Measurements from ENCODE around the gene NRXN3. TPM values are rescaled to one million over a fixed set of nuclear protein-coding genes. Genes with fewer than 3 reads are reported as not detected.

NRXN3 gene
- total RNA-seq, 1 donor from 2014 or later, result 18.0 TPM

- H3K27me3 Mint-ChIP-seq (ENCODE audit: low read depth, unreplicated experiment), result peaks cover 2% of the 10 kb centered on the region
- H3K4me3 ChIP-seq (ENCODE audit: insufficient read depth, low read depth, low read length), result no peak overlapping the region
- H3K36me3 ChIP-seq (ENCODE audit: insufficient read depth, low read length), result no peaks in the 10 kb centered on the region
- TF ChIP-seq EZH2 (IDR thresholded peaks at IDR 0.05; ENCODE audit: insufficient read depth, low read length) (no peak), CTCF (IDR thresholded peaks at IDR 0.05; ENCODE audit: insufficient read depth, low read depth, low read length) (no peak)
- no peak overlapping the region for H2AFZ ChIP-seq (ENCODE audit: low read depth, low read length)
- H3K4me2 ChIP-seq (ENCODE audit: low read length), result no peak overlapping the region
- DNase-seq (ENCODE audit: low read depth) (no peak), FAIRE-seq (no peak)
- no peaks in the 10 kb centered on the region for H3K9me3 Mint-ChIP-seq (ENCODE audit: unreplicated experiment)
- no peak overlapping the region for H3K4me3 Mint-ChIP-seq (ENCODE audit: unreplicated experiment)
- no peak overlapping the region for H3K27ac ChIP-seq (ENCODE audit: low read depth, low read length)
- no peaks in the 10 kb centered on the region for H3K36me3 Mint-ChIP-seq (ENCODE audit: low read depth, unreplicated experiment)
- no peaks in the 10 kb centered on the region for H3K4me1 ChIP-seq (ENCODE audit: insufficient read depth, low read length)
- H3K4me1 Mint-ChIP-seq (ENCODE audit: low read depth, unreplicated experiment), result peaks cover 9% of the 10 kb centered on the region
- no peaks in the 10 kb centered on the region for H3K79me2 ChIP-seq (ENCODE audit: insufficient read depth, low read length)
- no peak overlapping the region for H3K27ac Mint-ChIP-seq (ENCODE audit: unreplicated experiment)
- no peaks in the 10 kb centered on the region for H3K9me3 ChIP-seq (ENCODE audit: insufficient read depth, low read depth, low read length)
- H4K20me1 ChIP-seq (ENCODE audit: insufficient read depth, low read length), result no peaks in the 10 kb centered on the region
- no peak overlapping the region for H3K9ac ChIP-seq (ENCODE audit: low read length)
- H3K27me3 ChIP-seq (ENCODE audit: insufficient read depth, low read length), result no peaks in the 10 kb centered on the region
These were observed 530.1 kb downstream of the NRXN3 start for GRCh38 chr14:78700236-78700635.

GRCh38 chr14:78701246-78701645 is 531.1 kb downstream of the NRXN3 start:
- FAIRE-seq (no peak), DNase-seq (ENCODE audit: low read depth) (peak; percentile 54)
- H3K4me3 ChIP-seq (ENCODE audit: insufficient read depth, low read depth, low read length), result no peak overlapping the region
- Mint-ChIP-seq H3K27ac (ENCODE audit: unreplicated experiment) (peak overlapping the region; percentile 82), H3K4me1 (ENCODE audit: low read depth, unreplicated experiment) (peaks cover 9% of the 10 kb centered on the region), H3K4me3 (ENCODE audit: unreplicated experiment) (no peak overlapping the region), H3K9me3 (ENCODE audit: unreplicated experiment) (no peaks in the 10 kb centered on the region), H3K27me3 (ENCODE audit: low read depth, unreplicated experiment) (peaks cover 4% of the 10 kb centered on the region), H3K36me3 (ENCODE audit: low read depth, unreplicated experiment) (no peaks in the 10 kb centered on the region)
- no peak overlapping the region for H3K9ac ChIP-seq (ENCODE audit: low read length)
- no peaks in the 10 kb centered on the region for H3K9me3 ChIP-seq (ENCODE audit: insufficient read depth, low read depth, low read length)
- H3K4me2 ChIP-seq (ENCODE audit: low read length), result no peak overlapping the region
- H4K20me1 ChIP-seq (ENCODE audit: insufficient read depth, low read length), result no peaks in the 10 kb centered on the region
- no peak overlapping the region for H3K27ac ChIP-seq (ENCODE audit: low read depth, low read length)
- H3K79me2 ChIP-seq (ENCODE audit: insufficient read depth, low read length), result no peaks in the 10 kb centered on the region
- no peaks in the 10 kb centered on the region for H3K27me3 ChIP-seq (ENCODE audit: insufficient read depth, low read length)
- no peak overlapping the region for H2AFZ ChIP-seq (ENCODE audit: low read depth, low read length)
- H3K36me3 ChIP-seq (ENCODE audit: insufficient read depth, low read length), result no peaks in the 10 kb centered on the region
- H3K4me1 ChIP-seq (ENCODE audit: insufficient read depth, low read length), result no peaks in the 10 kb centered on the region
- TF ChIP-seq EZH2 (IDR thresholded peaks at IDR 0.05; ENCODE audit: insufficient read depth, low read length), result no peak
- no peak for TF ChIP-seq CTCF (IDR thresholded peaks at IDR 0.05; ENCODE audit: insufficient read depth, low read depth, low read length)

- Histone ChIP-seq H3K4me1 (ENCODE audit: insufficient read depth, low read length) (no peaks in the 10 kb centered on the region), H3K27ac (ENCODE audit: low read depth, low read length) (no peak overlapping the region), H3K79me2 (ENCODE audit: insufficient read depth, low read length) (no peaks in the 10 kb centered on the region), H2AFZ (ENCODE audit: low read depth, low read length) (no peak overlapping the region), H3K27me3 (ENCODE audit: insufficient read depth, low read length) (no peaks in the 10 kb centered on the region), H3K4me2 (ENCODE audit: low read length) (no peak overlapping the region), H3K36me3 (ENCODE audit: insufficient read depth, low read length) (no peaks in the 10 kb centered on the region), H3K4me3 (ENCODE audit: insufficient read depth, low read depth, low read length) (no peak overlapping the region), H3K9me3 (ENCODE audit: insufficient read depth, low read depth, low read length) (no peaks in the 10 kb centered on the region), H3K9ac (ENCODE audit: low read length) (no peak overlapping the region), H4K20me1 (ENCODE audit: insufficient read depth, low read length) (no peaks in the 10 kb centered on the region)
- H3K27ac Mint-ChIP-seq (ENCODE audit: unreplicated experiment), result no peak overlapping the region
- H3K4me3 Mint-ChIP-seq (ENCODE audit: unreplicated experiment), result no peak overlapping the region
- no peak for FAIRE-seq
- no peaks in the 10 kb centered on the region for H3K36me3 Mint-ChIP-seq (ENCODE audit: low read depth, unreplicated experiment)
- no peak for DNase-seq (ENCODE audit: low read depth)
- peaks cover 9% of the 10 kb centered on the region for H3K4me1 Mint-ChIP-seq (ENCODE audit: low read depth, unreplicated experiment)
- H3K9me3 Mint-ChIP-seq (ENCODE audit: unreplicated experiment), result no peaks in the 10 kb centered on the region
- H3K27me3 Mint-ChIP-seq (ENCODE audit: low read depth, unreplicated experiment), result peaks cover 2% of the 10 kb centered on the region
- TF ChIP-seq CTCF (IDR thresholded peaks at IDR 0.05; ENCODE audit: insufficient read depth, low read depth, low read length) (no peak), EZH2 (IDR thresholded peaks at IDR 0.05; ENCODE audit: insufficient read depth, low read length) (no peak)
These were observed 534.8 kb downstream of the NRXN3 start for GRCh38 chr14:78704965-78705364.

Data from astrocyte (in vitro differentiated cells and primary cell).